Left ventricle myocardium superior (tissue), 1 donor: ENCODE results near the gene SRPK1. TPM values are rescaled to one million over a fixed set of nuclear protein-coding genes. Genes with fewer than 3 reads are reported as not detected.

Experiments used
- ATAC-seq: fragments of 200-7000 bp; cut with Tn5 transposase; one replicate; pipeline ENCODE4 v1.9.1; 2020; ENCODE audit warnings: mild to moderate bottlenecking, moderate library complexity
- DNase-seq: peaks from one replicate; pipeline ENCODE4 v3.0.0-alpha.2; 2020
- intact Hi-C: fragments of 100-400 bp; cut with micrococcal nuclease; formaldehyde crosslinking; loops from one replicate; pipeline ENCODE4 v1.11.0; 2022
- total RNA-seq: library from RNA; stranded (reverse); fragmentation: NEBNext Ultra II Directional; extraction: Animal tissue kit (Norgen Biotek cat#: 25700); gene quantifications from one replicate; pipeline ENCODE4 v1.2.1, GENCODE V29; 2021
- donor health status: DM: no; HTN: yes; CAD: no; lungs with severe emphysema.

SRPK1 gene
- total RNA-seq, 1 donor from 2014 or later: 19.6 TPM

DNA sequence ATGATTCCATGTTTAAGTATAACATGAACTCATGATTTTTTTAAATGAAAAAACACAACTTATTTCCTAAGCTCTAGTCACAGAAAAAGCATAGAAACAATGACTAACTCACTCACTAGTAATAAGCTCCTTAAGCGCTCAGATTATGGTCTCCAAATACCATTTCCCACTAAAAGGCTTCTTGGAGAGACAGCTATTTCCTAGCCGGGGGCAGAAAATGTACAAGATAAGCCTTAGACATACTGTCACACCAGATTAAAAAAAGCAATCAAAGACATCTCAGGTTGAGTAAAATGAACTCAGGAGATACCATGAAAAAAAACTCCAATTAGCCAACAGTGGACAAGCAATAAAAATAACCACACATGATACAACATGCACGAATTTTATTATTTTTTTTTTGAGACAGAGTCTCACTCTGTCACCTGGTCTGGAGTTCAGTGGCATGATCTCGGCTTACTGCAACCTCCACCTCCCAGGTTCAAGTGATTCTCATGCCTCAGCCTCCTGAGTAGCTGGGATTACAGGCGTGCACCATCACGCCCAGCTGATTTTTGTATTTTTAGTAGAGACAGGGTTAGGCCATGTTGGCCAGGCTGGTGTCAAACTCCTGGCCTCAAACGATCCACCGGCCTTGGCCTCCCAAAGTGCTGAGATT lies 14.9 kb downstream of the SRPK1 start:
- no peak for ATAC-seq
- intact Hi-C loops: no loop called here
- DNase-seq: no peak

DNA sequence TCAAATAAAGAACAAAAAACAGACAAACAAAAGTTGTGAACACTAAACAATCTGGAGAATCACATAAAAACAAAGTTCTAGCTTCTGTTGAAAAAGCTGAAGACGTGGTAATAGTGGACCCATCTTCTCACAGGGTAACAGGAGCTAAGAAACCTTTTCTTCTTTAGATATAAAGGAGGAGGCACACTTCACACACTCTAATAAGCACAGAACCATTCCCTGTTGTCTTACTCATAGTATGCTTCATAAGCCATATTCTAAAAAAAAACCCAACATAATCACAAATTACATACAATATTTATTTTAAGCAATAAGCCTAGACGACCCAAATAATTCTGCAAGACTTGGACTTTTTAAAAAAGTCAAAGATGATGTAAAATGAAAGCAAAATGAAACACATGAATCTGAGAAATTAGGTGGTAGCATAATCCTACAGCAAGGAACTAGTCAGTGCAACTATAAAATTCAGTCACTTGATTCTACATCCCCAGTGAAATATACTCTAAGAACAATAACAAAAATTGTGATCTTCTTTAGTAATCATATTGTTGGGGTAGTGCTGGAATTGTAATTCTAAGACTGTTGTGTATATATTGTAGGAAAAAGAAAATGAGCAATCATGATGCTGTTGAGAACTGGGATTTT lies 15.6 kb downstream of the SRPK1 start:
- intact Hi-C loops: no loop called here
- DNase-seq (no peak), ATAC-seq (no peak)

DNA sequence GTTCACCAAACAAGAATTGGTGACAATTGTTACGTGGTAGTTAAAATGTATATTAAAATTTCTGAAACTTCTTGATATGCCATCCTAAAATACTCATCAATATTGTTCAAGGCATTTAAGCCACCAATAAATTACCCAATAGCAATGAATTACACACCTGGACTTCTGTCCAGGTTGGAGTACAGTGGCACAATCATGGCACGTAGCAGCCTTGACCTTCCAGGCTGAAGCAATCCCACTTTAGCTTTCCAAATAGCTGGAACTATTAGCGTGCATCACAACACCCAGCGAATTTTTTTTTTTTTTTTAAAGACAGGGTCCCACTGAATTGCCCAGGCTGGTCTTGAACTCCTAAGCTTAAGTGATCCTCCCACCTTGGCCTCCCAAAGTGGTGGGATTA lies 17.2 kb downstream of the SRPK1 start:
- intact Hi-C loops: no loop called here
- DNase-seq (no peak), ATAC-seq (no peak)

DNA sequence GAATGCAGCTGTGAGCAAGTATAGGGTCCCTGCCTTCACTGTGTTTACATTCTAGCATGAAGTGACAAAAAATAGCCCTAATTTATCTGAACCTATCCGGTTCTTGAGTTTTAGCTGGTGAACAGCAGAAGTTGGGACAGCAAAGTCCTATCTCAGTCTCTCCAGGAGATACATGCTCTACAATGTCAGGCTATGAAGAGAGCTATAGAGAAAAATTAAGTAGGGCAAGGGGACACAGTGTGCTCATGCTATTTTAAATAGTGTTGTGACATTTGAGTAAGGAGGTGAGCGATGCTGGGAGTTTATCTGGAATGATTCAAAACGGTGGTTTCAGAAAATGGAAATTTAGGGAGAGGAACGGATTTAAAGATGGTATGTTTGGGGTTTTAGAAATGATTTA lies 20.4 kb downstream of the SRPK1 start:
- intact Hi-C loops: no loop called here
- DNase-seq: no peak
- no peak for ATAC-seq

DNA sequence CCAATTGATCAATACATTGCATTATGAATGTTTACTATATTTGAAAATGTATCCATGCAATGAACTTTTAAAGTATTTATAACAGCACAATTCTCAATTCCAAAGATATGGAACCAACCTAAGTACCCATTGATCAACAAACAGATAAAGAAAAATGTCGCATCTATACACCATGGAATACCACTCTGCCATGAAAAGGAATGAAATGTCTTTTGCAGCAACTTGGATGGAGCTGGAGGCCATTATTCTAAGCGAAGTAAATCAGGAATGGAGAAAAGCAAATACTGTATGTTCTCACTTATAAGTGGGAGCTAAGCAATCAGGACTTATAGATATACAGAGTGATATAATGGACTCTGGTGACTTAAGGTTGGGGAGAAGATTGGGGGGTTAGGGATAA lies 22.9 kb downstream of the SRPK1 start:
- intact Hi-C loops: no loop called here
- no peak for DNase-seq
- ATAC-seq: no peak

DNA sequence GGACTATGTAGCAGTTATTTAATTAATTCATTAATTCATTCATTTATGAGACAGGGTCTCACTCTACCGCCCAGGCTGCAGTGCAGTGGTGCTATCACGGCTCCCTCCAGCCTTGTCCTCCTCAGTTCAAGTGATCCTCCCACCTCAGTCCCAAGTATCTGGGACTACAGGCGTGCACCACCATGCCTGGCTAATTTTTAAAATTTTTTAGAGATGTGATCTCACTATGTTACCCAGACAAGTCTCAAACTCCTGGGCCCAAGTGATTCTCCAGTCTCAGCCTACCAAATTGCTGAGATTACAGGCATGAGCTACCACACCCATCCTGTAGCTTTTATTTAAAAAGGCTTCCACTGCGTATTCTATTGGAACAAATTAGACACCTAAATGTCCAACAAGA lies 23.4 kb downstream of the SRPK1 start:
- ATAC-seq: no peak
- DNase-seq: no peak
- intact Hi-C loops: no loop called here

DNA sequence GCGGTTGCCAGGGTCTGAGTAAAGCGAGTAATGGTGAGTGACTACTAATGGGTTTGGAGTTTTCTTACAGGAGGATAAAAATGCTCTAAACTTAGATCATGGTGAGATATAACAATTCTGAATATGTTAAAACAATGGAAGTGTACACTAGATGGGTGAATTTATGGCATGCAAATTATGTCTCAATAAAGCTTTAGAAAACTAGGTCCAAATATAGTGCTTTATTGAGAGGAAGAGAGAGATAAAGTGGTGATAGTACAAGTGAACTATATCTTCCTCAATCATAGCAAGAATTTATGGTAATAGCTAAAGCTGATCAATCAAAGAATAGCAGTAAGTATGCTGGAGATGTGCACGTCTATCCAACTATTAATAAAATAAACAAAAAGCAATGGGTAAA lies 23.9 kb downstream of the SRPK1 start:
- DNase-seq: no peak
- intact Hi-C loops: no loop called here
- ATAC-seq: no peak

DNA sequence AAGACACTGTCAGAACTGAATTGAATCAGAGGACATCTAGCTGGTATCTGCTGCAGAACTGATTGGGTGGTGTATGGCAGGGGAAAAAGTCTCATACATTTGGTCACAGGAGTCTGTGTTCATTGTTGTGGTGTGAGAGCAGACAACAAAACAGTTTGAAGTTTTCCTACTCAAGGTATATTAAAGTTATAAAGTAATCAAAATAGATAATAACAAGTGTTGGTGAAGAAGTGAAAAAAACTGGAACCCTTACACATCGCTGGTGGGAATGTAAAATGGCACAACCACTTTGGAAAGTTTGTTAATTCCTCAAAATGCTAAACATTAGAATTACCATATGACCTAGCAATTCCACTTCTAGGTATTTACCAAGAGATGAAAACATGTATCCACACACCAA lies 24.7 kb downstream of the SRPK1 start:
- intact Hi-C loops: no loop called here
- ATAC-seq (no peak), DNase-seq (no peak)

DNA sequence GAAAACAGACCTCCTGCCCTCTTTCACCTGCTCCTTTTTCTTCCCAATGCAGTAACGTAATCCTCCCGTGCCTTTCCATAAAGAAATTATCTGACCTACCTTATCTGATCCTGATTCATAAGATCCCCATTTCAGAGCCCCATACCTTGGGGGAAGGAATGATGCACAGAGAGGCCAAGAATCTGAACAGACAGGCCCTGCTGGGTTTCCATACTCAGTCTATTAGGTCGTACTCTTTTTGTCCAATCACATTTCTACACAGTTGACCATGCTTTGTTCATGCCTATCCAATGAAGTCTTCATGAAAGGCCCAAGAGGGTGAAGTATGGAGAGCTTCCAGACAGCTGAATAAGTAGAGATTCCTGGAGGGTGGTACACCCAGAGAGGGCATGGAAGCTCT lies 25.3 kb downstream of the SRPK1 start:
- DNase-seq: no peak
- intact Hi-C loops: no loop called here
- ATAC-seq: no peak

DNA sequence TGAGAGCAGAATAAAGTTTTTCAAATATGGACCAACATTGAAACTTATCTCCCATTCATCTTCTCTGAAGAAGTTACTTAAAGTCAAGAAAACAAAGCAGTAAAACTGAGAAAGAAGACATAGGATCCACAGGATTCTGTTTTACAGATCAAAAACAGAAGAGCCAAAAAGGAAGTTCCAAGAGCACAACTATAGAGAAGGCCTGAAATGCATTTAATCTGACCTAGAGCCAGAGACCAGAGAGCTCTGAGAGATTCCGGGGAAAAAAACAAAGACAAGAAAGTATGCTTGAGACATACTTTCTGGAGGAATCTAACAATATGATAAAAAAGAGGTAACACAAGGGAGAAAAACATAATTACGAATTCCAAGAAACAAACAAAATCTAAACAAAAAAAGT lies 26.1 kb downstream of the SRPK1 start:
- ATAC-seq: no peak
- DNase-seq: no peak
- intact Hi-C loops: no loop called here

DNA sequence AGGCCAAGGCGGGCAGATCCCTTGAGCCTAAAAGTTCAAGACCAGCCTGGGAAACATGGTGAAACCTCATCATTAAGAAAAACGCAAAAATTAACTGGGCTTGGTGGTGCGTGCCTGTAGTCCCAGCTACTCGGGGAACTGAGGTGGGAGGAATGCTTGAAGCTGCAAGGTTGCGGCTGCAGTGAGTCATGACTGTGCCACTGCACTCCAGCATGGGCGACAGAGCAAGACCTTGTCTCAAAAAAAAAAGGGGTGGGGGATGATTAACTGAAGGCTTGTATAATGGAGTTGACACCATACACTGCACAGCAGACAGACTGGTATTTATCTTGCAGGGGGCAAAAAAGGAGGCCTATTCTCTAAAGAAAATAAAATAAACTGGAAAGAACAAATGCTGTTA lies 27.7 kb downstream of the SRPK1 start:
- DNase-seq: no peak
- ATAC-seq: no peak
- intact Hi-C loops: no loop called here

DNA sequence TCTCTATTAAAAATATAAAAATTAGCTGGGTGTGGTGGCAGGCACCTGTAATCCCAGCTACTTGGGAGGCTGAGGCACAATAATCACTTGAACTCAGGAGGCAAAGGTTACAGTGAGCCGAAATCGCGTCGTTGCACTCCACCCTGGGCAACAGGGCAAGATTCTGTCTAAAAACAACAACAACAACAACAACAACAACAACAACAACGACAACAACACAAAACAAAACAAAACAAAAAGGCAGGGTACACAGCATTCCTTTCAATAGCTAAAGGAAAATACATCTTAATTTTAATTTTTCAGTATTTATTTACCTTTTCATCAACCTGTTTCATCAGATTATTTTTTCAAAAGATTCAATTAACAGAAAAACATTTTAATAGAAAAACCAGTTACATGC lies 28.4 kb downstream of the SRPK1 start:
- DNase-seq: no peak
- no peak for ATAC-seq
- intact Hi-C loops: no loop called here

DNA sequence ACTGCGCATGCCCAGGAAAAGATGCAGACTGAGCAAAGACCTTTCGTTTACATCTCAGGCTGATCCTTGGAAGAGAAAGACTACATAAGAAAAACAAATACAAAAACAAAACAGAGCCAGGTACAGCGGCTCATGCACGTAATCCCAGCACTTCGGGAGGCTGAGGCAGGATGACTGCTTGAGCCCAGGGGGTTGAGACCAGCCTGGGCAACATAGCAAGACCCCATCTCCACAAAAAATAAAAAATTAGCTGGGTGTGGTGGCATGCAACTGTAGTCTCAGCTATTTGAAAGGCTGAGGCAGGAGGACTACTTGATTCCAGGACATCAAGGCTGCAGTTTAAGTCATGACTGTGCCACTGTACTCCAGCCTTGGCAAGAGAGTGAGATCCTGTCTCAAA lies 41.7 kb downstream of the SRPK1 start:
- no peak for DNase-seq
- ATAC-seq: no peak
- intact Hi-C loops: no loop called here

DNA sequence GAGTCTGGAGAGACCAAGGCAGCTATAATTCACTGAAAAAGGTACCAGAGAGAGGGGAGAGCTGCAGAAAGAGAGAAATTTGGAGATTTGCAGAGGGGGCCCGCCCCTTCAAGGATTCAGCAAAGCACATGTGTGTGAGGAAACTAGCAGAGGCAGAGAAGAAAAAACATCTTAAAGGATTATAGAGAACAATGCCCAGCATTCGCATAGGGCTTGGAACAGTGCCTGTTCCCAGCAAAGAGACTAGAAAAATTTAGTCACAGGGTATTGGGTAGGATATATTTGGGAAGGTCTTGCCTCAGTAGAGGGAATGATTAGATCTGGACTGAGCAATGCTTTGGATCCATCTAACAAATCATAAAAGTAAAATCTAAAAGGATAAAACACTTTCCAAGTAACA lies 44.0 kb downstream of the SRPK1 start:
- ATAC-seq: no peak
- intact Hi-C loops: no loop called here

DNA sequence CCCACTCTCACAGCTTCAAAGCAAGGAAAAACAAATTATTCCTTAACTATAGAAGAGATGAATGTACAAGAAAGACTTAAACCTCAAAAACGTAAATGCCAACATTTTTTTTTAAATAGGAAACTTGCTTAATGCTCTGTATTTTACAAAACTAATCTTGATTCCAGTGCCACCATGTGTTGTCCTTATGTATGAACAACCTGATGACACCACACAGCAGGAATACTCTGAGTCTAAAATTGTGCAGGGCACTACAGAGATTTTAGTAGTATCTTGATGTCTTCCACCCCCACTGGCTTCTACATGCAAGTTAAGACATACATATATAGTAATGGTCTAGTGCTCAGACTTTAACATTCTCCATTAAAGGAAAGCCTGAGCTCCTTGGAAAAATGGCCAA lies 46.2 kb downstream of the SRPK1 start:
- intact Hi-C loops: no loop called here

More for the DNA sequence above, 44.0 kb downstream of the SRPK1 start:
- DNase-seq: no peak

DNA sequence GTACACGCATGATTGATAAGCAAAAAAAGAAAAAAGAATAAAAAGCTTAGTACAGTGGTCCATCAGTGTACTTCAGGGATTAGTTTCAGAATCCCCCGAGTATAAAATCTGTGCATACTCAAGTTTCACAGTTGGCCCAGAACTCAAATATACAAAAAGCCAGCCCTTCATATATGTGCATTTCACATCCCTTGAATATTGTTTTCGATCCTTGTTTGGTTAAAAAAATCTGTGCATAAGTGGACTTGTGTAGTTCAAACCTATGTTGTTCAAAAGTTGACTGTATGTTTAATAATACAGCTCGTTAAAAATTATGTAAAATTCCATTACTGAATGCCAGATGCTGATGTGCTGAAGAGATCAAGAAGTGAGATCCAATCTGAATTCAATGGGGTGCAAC lies 61.5 kb downstream of the SRPK1 start:
- intact Hi-C loops: no loop called here
- ATAC-seq: no peak

More for the DNA sequence above, 46.2 kb downstream of the SRPK1 start:
- DNase-seq: no peak
- no peak for ATAC-seq

DNA sequence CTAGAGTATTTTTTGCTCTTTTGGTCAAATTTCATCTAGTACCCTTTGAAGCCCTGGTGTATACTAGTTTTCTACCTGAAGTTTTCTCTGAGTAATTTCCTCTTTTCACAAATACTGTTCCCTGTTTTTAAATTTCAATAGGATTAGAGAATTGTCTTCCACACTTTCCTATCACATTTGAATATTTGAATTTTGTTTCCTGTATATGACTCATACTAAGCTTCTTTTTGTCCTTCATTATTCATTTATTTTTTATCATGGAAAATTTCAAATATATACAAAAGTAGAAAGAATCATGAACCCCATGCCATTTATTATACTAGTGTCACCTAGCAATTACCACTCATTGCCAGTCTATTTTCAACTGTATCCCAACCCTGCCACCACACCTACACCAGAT lies 63.0 kb downstream of the SRPK1 start:
- intact Hi-C loops: no loop called here
- DNase-seq: no peak
- ATAC-seq: no peak

More for the DNA sequence above, 61.5 kb downstream of the SRPK1 start:
- DNase-seq: no peak

DNA sequence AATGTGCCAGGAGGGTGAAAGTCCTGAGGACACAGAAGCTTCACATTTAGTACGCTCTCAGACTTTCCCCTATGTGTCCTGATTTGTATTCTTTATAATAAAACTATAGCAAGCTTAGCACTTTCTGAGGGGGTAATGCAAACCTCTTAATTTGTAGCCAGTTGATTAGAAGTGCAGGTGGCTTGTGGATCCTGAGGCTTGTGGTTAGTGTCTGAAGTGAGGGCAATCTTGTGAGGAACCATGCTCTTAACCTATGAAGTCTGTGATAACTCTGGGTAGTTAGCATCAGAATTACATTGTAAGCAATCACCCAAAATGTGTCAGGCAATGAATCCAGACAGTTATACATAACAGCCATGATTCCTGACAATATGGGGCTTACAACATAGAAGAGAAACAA lies 64.6 kb downstream of the SRPK1 start:
- intact Hi-C loops: no loop called here
- DNase-seq (no peak), ATAC-seq (no peak)

DNA sequence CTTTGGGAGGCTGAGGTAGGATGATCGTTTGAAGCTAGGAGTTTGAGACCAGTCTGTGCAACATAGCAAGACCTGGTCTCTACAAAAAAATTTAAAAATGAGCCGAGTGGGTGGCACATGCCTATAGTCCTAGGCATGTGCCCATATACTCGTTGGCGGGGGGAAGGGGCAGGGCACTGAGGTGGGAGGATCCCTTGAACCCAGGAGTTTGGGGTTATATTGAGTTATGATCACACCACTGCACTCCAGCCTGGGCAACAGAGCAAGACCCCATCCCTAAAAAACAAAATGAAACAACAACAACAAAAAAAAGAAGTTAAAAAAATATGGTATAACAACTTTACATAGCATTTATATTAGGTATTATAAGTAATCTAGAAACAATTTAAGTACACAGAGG lies 67.9 kb downstream of the SRPK1 start:
- DNase-seq (no peak), ATAC-seq (no peak)
- intact Hi-C loops: no loop called here

DNA sequence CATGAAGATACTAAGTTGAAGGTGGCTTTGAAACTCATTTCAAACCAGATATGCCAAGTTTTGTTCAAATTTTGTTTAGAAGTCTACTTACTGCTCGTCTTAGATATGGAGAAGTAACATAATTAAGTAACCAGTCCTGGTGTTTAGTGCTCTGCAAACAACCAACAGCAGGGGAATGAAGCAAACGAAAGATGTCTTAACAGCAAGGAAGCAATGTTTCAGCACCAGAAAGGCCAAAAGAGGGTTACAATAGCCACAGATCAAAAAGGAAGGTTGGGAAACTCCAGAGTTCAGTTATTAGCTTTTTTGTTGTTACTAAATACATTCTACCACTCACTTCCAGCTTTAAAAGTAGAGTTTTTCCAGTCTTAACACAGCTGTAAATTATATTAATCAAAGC lies 70.7 kb downstream of the SRPK1 start:
- ATAC-seq: no peak
- DNase-seq: no peak
- intact Hi-C loops: no loop called here

DNA sequence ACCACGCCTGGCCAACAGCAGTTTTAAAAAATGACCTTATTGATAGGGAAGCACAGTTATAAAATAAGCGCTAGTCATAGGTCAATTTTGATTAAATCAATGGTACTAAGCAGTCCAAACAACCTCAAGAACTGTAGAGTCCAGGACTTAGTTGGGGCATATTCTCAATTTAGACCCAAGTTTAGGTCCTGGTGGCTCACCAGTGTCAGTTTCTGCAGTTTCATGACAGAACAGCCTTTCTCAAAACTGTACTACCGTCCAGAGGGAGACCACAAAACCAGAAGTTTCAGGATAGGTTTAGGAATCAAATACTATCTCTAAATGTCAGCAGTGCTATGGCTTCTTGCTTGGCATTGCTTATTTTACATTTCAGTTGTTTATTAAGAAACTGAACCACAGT lies 76.6 kb downstream of the SRPK1 start:
- ATAC-seq: no peak
- intact Hi-C loops: no loop called here
- DNase-seq: no peak
